ENCODE data around the gene MOGAT1. TPM values are rescaled to one million over a fixed set of nuclear protein-coding genes. Genes with fewer than 3 reads are reported as not detected.

MOGAT1 gene
- total and polyA plus RNA-seq, 2 of the 13 experiments (the other 11 are each of a cell fraction or from before 2014, with no cell fraction given): 0.98 to 4.3 TPM

- TF ChIP-seq ZNF570 (CRISPR knock-in tag; IDR thresholded peaks at IDR 0.05; ENCODE audit: borderline replicate concordance) (no peak), RELA (CRISPR knock-in tag; IDR thresholded peaks at IDR 0.05) (0 out of 2 replicates have a peak, but pooled peaks have one; percentile 43), ZNF143 (CRISPR knock-in tag; IDR thresholded peaks at IDR 0.05) (peak; percentile 60; the same call in 1 of the 2 replicates), CAMTA2 (CRISPR knock-in tag; IDR thresholded peaks at IDR 0.05; ENCODE audit: borderline replicate concordance) (0 out of 2 replicates have a peak, but pooled peaks have one; percentile 77), HNF1B (CRISPR knock-in tag; IDR thresholded peaks at IDR 0.05) (peak; percentile 94), POGZ (CRISPR knock-in tag; IDR thresholded peaks at IDR 0.05) (peak; percentile 99), ZNF562 (CRISPR knock-in tag; IDR thresholded peaks at IDR 0.05; ENCODE audit: borderline replicate concordance) (no peak), ZBTB46 (CRISPR knock-in tag; IDR thresholded peaks at IDR 0.05; ENCODE audit: borderline replicate concordance) (no peak), FOXP1 (IDR thresholded peaks at IDR 0.05) (no peak), FOXP1 (CRISPR knock-in tag; IDR thresholded peaks at IDR 0.05) (peak; percentile 41), ZFP82 (CRISPR knock-in tag; IDR thresholded peaks at IDR 0.05; ENCODE audit: borderline replicate concordance) (no peak; the same call in 1 of the 2 replicates), MIER2 (CRISPR knock-in tag; IDR thresholded peaks at IDR 0.05) (no peak; the same call in none of the 2 replicates), ZNF773 (CRISPR knock-in tag; IDR thresholded peaks at IDR 0.05; ENCODE audit: borderline replicate concordance) (no peak), ZKSCAN8 (CRISPR knock-in tag; IDR thresholded peaks at IDR 0.05; ENCODE audit: borderline replicate concordance) (peak; percentile 77; the same call in 1 of the 2 replicates), RCOR2 (CRISPR knock-in tag; IDR thresholded peaks at IDR 0.05) (peak; percentile 79), TMF1 (CRISPR knock-in tag; IDR thresholded peaks at IDR 0.05; ENCODE audit: low read depth) (no peak), ZZZ3 (CRISPR knock-in tag; IDR thresholded peaks at IDR 0.05; ENCODE audit: borderline replicate concordance) (no peak), ZSCAN30 (CRISPR knock-in tag; IDR thresholded peaks at IDR 0.05) (no peak), ZNF777 (CRISPR knock-in tag; IDR thresholded peaks at IDR 0.05) (0 out of 2 replicates have a peak, but pooled peaks have one; percentile 63), DMAP1 (CRISPR knock-in tag; IDR thresholded peaks at IDR 0.05) (peak; percentile 95), IKZF1 (IDR thresholded peaks at IDR 0.05) (no peak), ZNF674 (CRISPR knock-in tag; IDR thresholded peaks at IDR 0.05; ENCODE audit: low read depth) (no peak), ZNF451 (CRISPR knock-in tag; IDR thresholded peaks at IDR 0.05) (no peak), FOXC1 (CRISPR knock-in tag; IDR thresholded peaks at IDR 0.05; ENCODE audit: borderline replicate concordance) (peak; percentile 87; the same call in 1 of the 2 replicates), NONO (IDR thresholded peaks at IDR 0.05) (no peak), NONO (CRISPR knock-in tag; conservative IDR thresholded peaks at IDR 0.05) (peak; percentile 94), ZBTB7B (CRISPR knock-in tag; IDR thresholded peaks at IDR 0.05) (peak; percentile 67), RFX3 (CRISPR knock-in tag; IDR thresholded peaks at IDR 0.05) (no peak), ZNF788 (CRISPR knock-in tag; IDR thresholded peaks at IDR 0.05; ENCODE audit: borderline replicate concordance) (peak; percentile 87; the same call in 1 of the 2 replicates), TBX3 (IDR thresholded peaks at IDR 0.05; ENCODE audit: borderline replicate concordance) (peak; percentile 69; the same call in 1 of the 2 replicates), PAX8 (CRISPR knock-in tag; IDR thresholded peaks at IDR 0.05; ENCODE audit: borderline replicate concordance) (no peak), NFYB (CRISPR knock-in tag; IDR thresholded peaks at IDR 0.05) (peak; percentile 95)
Observed at GRCh38 chr2:222709191-222709891, 37.9 kb downstream of the MOGAT1 start (continued).

All from HepG2 (cell line).